Keratinocyte (primary cell): ENCODE data around the gene PRPF40B. TPM values are rescaled to one million over a fixed set of nuclear protein-coding genes. Genes with fewer than 3 reads are reported as not detected.

Experiments used
- DNase-seq: peaks from one replicate; pipeline ENCODE4 v3.0.0-alpha.2; 2011; ENCODE audit warnings: low read depth, missing footprints, low spot score
- FAIRE-seq: peaks from 2 replicates; lab custom pipeline; 2011; peaks lifted over from hg19 to GRCh38; lab: Jason Lieb, UNC
- H2AFZ ChIP-seq: 2 replicates; pipeline ENCODE4 v1.6.0; 2012; ENCODE audit warnings: low read length, control low read depth, inconsistent platforms; ENCODE audit not compliant: control insufficient read depth
- H3K27ac ChIP-seq: 2 replicates; pipeline ENCODE4 v1.5.1; 2011; ENCODE audit warnings: low read length; ENCODE audit not compliant: control insufficient read depth, insufficient read depth
- H3K27me3 ChIP-seq: 3 replicates; pipeline ENCODE4 v1.6.0; 2011; ENCODE audit warnings: low read length; ENCODE audit not compliant: control insufficient read depth, insufficient read depth; ENCODE audit errors: extremely low read depth
- H3K36me3 ChIP-seq, 2 experiments: 2 replicates in 1 of 2; 3 replicates in 1 of 2; pipeline ENCODE4 v1.5.1; 2011; ENCODE audit warnings: low read length in 2 of 2, mild to moderate bottlenecking in 1 of 2; ENCODE audit not compliant: control insufficient read depth in 2 of 2, insufficient read depth in 2 of 2; ENCODE audit errors: extremely low read depth in 1 of 2
- H3K4me1 ChIP-seq: 3 replicates; pipeline ENCODE4 v1.5.1; 2011; ENCODE audit warnings: low read length; ENCODE audit not compliant: control insufficient read depth, insufficient read depth; ENCODE audit errors: extremely low read depth
- H3K4me2 ChIP-seq: 3 replicates; pipeline ENCODE4 v1.6.0; 2011; ENCODE audit warnings: low read depth, low read length; ENCODE audit not compliant: control insufficient read depth, insufficient read depth; ENCODE audit errors: extremely low read depth
- H3K4me3 ChIP-seq, 3 experiments: fragments of 200-600 bp in 1 of 3; sonication (generic) in 1 of 3; 2 replicates in 2 of 3; 3 replicates in 1 of 3; pipeline ENCODE4 v1.5.1; 2011 to 2016; ENCODE audit warnings: low read length in 3 of 3, mild to moderate bottlenecking in 3 of 3, control low read depth in 2 of 3, inconsistent platforms in 1 of 3, low read depth in 1 of 3, mixed read lengths in 1 of 3, mixed run types in 1 of 3, moderate library complexity in 1 of 3; ENCODE audit not compliant: control insufficient read depth in 2 of 3, insufficient read depth in 2 of 3; ENCODE audit errors: extremely low read depth in 1 of 3
- H3K79me2 ChIP-seq: 2 replicates; pipeline ENCODE4 v1.6.0; 2012; ENCODE audit warnings: low read length; ENCODE audit not compliant: control insufficient read depth, insufficient read depth
- H3K9ac ChIP-seq: 3 replicates; pipeline ENCODE4 v1.6.0; 2011; ENCODE audit warnings: low read length; ENCODE audit not compliant: control insufficient read depth, insufficient read depth; ENCODE audit errors: extremely low read depth
- H3K9me1 ChIP-seq: 3 replicates; pipeline ENCODE4 v1.6.0; 2011; ENCODE audit warnings: low read length; ENCODE audit not compliant: control insufficient read depth, insufficient read depth; ENCODE audit errors: extremely low read depth
- H3K9me3 ChIP-seq: 2 replicates; pipeline ENCODE4 v1.5.1; 2012; ENCODE audit warnings: low read depth, low read length; ENCODE audit not compliant: control insufficient read depth
- H4K20me1 ChIP-seq: 3 replicates; pipeline ENCODE4 v1.6.0; 2011; ENCODE audit warnings: low read length; ENCODE audit not compliant: control insufficient read depth, insufficient read depth; ENCODE audit errors: extremely low read depth
- EZH2 ChIP-seq: IDR thresholded peaks from one replicate; pipeline ENCODE4 v1.6.1; 2012; ENCODE audit warnings: inconsistent platforms, mild to moderate bottlenecking, low read length, moderate library complexity
- dilution Hi-C: fragments of 300-500 bp; cut with MboI; formaldehyde crosslinking; loops from one replicate; pipeline ENCODE4 v1.7.0; 2020; ENCODE audit warnings: low sequenced_read_pairs; ENCODE audit not compliant: extremely low pct_ligation_motif_present
- polyA plus RNA-seq, 5 experiments: library from polyadenylated mRNA; depleted of rRNA in 3 of 5; stranded (reverse) in 3 of 5; stranded (forward) in 1 of 5; unstranded in 1 of 5; fragments of >200 nt; gene quantifications; 1 replicate in 1 of 5; 2 replicates in 3 of 5; 3 replicates in 1 of 5; pipeline versions ENCODE4 v1.2.1 to v1.2.3, GENCODE V29; 2011 to 2012; ENCODE audit warnings: missing spikeins in 2 of 5, low read depth in 1 of 5, low replicate concordance in 1 of 5
- small RNA-seq, 3 experiments: library from RNA; depleted of rRNA; stranded (forward); fragments of <200 nt; gene quantifications; one replicate each; pipeline ENCODE3, GENCODE V24; 2012; ENCODE audit warnings: low read depth in 3 of 3, low replicate concordance in 1 of 3; ENCODE audit not compliant: insufficient read length in 3 of 3
- TF ChIP-seq, protein P1 (sequence below), 3 experiments: IDR thresholded peaks in 1 of 3; conservative IDR thresholded peaks in 1 of 3; optimal IDR thresholded peaks in 1 of 3; 2 replicates in 2 of 3; 3 replicates in 1 of 3; pipeline versions ENCODE3 to v1.5.1; 2011; ENCODE audit warnings: low read length in 3 of 3, mild to moderate bottlenecking in 3 of 3, moderate library complexity in 2 of 3, control low read depth in 1 of 3, inconsistent platforms in 1 of 3; ENCODE audit not compliant: insufficient read depth in 2 of 3; ENCODE audit errors: extremely low read depth in 1 of 3

Gene PRPF40B
- polyA plus RNA-seq, 1 donor (not counting 4 experiments of a cell fraction or from before 2014, with no cell fraction given), result 12.7 TPM

DNA sequence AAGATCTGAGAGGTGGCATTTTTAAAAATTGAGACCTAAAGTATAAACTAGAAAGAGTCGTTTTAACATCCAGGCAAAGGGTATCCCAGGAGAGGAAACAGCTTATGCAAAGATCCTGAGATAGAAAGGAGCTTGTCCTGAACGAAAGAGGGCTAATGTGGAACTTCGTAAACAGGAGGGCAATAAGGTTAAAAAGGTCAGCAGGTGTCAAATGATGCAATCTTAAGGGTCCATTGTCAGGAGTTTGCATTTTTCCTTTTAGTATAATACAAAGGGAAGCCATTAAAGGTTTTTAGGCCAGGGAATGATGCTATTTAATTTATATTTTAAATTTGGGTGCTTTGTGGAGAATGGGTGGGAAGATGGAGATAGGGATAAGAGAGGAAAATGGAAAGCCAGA is 69.5 kb downstream of the PRPF40B start:
- DNase-seq, result no peak
- peaks cover 3% of the 10 kb centered on the region for H3K27me3 ChIP-seq
- H3K36me3 ChIP-seq, result no peaks in the 10 kb centered on the region
- TF ChIP-seq, protein P1, sequence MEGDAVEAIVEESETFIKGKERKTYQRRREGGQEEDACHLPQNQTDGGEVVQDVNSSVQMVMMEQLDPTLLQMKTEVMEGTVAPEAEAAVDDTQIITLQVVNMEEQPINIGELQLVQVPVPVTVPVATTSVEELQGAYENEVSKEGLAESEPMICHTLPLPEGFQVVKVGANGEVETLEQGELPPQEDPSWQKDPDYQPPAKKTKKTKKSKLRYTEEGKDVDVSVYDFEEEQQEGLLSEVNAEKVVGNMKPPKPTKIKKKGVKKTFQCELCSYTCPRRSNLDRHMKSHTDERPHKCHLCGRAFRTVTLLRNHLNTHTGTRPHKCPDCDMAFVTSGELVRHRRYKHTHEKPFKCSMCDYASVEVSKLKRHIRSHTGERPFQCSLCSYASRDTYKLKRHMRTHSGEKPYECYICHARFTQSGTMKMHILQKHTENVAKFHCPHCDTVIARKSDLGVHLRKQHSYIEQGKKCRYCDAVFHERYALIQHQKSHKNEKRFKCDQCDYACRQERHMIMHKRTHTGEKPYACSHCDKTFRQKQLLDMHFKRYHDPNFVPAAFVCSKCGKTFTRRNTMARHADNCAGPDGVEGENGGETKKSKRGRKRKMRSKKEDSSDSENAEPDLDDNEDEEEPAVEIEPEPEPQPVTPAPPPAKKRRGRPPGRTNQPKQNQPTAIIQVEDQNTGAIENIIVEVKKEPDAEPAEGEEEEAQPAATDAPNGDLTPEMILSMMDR (optimal IDR thresholded peaks at IDR 0.05 in 1 of 3, IDR thresholded peaks at IDR 0.05 in 1 of 3, conservative IDR thresholded peaks at IDR 0.05 in 1 of 3; ENCODE audit: extremely low read depth in 1 of 3, insufficient read depth in 2 of 3, low read length in 3 of 3), result no peak
- no peak for TF ChIP-seq EZH2
- H3K4me2 ChIP-seq, result no peak overlapping the region
- H3K9ac ChIP-seq, result no peak overlapping the region
- H3K79me2 ChIP-seq, result no peaks in the 10 kb centered on the region
- H3K4me1 ChIP-seq, result no peaks in the 10 kb centered on the region
- no peak for FAIRE-seq
- H4K20me1 ChIP-seq, result no peaks in the 10 kb centered on the region
- H3K27ac ChIP-seq, result no peak overlapping the region
- no peaks in the 10 kb centered on the region for H3K9me1 ChIP-seq
- no peaks in the 10 kb centered on the region for H3K9me3 ChIP-seq
- dilution Hi-C loops, result no loop called here
- H2AFZ ChIP-seq, result no peak overlapping the region
- no peak overlapping the region for H3K4me3 ChIP-seq

DNA sequence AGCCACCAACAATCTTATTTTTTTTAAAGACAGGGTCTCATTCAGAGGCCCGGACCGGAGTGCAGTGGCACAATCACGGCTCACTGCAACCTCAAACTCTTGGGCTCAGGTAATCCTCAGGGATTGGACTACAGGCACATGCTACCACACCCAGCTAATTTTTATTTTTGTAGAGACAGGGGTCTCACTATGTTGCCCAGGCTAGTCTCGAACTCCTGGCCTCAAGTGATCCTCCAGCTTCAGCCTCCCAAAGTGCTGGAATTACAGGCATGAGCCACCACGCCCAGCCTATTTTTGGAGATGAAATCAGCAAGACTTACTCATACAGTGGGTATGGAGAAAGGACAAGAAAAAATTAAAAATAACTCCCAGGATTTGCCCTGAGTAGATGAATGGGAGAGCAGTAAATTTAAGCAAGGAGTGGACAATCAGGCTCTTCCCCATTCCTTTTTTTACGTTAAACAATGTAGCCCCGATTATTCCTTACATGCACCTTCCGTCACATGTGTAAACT is 70.6 kb downstream of the PRPF40B start:
- no peak overlapping the region for H2AFZ ChIP-seq
- TF ChIP-seq EZH2, result no peak
- dilution Hi-C loops, result no loop called here
- H3K9me1 ChIP-seq, result no peaks in the 10 kb centered on the region
- no peaks in the 10 kb centered on the region for H4K20me1 ChIP-seq
- no peak overlapping the region for H3K4me3 ChIP-seq
- no peak overlapping the region for H3K4me2 ChIP-seq
- no peaks in the 10 kb centered on the region for H3K79me2 ChIP-seq
- no peaks in the 10 kb centered on the region for H3K4me1 ChIP-seq
- H3K27me3 ChIP-seq, result no peaks in the 10 kb centered on the region
- FAIRE-seq, result no peak
- H3K9me3 ChIP-seq, result no peaks in the 10 kb centered on the region
- no peak for DNase-seq
- no peak overlapping the region for H3K27ac ChIP-seq
- H3K36me3 ChIP-seq, result no peaks in the 10 kb centered on the region
- H3K9ac ChIP-seq, result no peak overlapping the region

Small RNA genes lying within 50 kb of the gene (small RNA-seq; reads per million reads assigned to genes)
- gene HIGD1AP9, result 0 reads per million in 3 experiments
- gene POLR2KP1, result 0 reads per million in 3 experiments
- gene RNU6-834P, result 0 reads per million in 3 experiments

Other genes with a start within 250 kb of the PRPF40B start
- gene KCNH3, start 84.5 kb upstream of the PRPF40B start, polyA plus RNA-seq, result 0.08 to 0.21 TPM (median 0.16 TPM) in 3 replicates
- 40.7 to 55.8 TPM (median 49.3 TPM) in 3 replicates for gene MCRS1, start 55.4 kb upstream of the PRPF40B start, polyA plus RNA-seq
- gene FAM186B, start 17.9 kb upstream of the PRPF40B start, polyA plus RNA-seq, result 0.12 to 0.23 TPM (median 0.13 TPM) in 3 replicates
- gene FMNL3, start 83.8 kb downstream of the PRPF40B start, polyA plus RNA-seq, result 1.1 to 1.4 TPM (median 1.2 TPM) in 3 replicates
- 619 to 815 TPM (median 668 TPM) in 3 replicates for gene TMBIM6, start 118.0 kb downstream of the PRPF40B start, polyA plus RNA-seq
- gene NCKAP5L, start 204.9 kb downstream of the PRPF40B start, polyA plus RNA-seq, result 3.9 to 5.8 TPM (median 4.4 TPM) in 3 replicates
- gene BCDIN3D, start 219.5 kb downstream of the PRPF40B start, polyA plus RNA-seq, result 2.9 to 3.7 TPM (median 3.4 TPM) in 3 replicates